GM12874 (cell line): ENCODE results near the gene ART4.

ENCODE experiments used
- TF ChIP-seq, protein P1 (sequence below): IDR thresholded peaks from 2 replicates; pipeline ENCODE4 v1.5.1; 2011; ENCODE audit warnings: low read depth, mild to moderate bottlenecking, control low read depth, low read length, moderate library complexity; ENCODE audit not compliant: insufficient read depth

ART4 gene

GRCh38 chr12:14880890-14881453 is 37.6 kb upstream of the ART4 start:
- TF ChIP-seq, protein P1, sequence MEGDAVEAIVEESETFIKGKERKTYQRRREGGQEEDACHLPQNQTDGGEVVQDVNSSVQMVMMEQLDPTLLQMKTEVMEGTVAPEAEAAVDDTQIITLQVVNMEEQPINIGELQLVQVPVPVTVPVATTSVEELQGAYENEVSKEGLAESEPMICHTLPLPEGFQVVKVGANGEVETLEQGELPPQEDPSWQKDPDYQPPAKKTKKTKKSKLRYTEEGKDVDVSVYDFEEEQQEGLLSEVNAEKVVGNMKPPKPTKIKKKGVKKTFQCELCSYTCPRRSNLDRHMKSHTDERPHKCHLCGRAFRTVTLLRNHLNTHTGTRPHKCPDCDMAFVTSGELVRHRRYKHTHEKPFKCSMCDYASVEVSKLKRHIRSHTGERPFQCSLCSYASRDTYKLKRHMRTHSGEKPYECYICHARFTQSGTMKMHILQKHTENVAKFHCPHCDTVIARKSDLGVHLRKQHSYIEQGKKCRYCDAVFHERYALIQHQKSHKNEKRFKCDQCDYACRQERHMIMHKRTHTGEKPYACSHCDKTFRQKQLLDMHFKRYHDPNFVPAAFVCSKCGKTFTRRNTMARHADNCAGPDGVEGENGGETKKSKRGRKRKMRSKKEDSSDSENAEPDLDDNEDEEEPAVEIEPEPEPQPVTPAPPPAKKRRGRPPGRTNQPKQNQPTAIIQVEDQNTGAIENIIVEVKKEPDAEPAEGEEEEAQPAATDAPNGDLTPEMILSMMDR, result no peak

GRCh38 chr12:14879222-14879933 is 36.1 kb upstream of the ART4 start:
- TF ChIP-seq, protein P1, result no peak

- TF ChIP-seq, protein P1, result no peak
These were observed 35.2 kb upstream of the ART4 start for GRCh38 chr12:14878488-14878887.

DNA sequence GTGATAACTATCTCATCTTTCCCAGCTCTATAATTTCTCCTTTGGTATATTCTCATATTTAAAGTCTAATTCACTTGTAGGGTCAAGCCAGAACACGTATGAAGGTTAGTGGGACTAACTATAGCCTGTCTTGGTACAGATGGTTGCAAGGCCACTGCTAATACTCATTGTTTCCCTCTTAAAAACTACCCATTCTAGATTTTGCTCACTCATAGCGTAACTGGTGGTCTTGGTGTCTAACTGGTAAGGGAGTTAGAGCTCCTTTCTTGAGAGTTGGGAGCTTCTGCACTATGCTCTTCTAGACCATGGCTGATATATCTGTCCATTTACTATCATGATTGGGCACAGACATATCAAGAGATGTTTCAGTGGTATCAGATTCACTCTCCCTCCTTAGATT is 33.5 kb upstream of the ART4 start:
- TF ChIP-seq, protein P1, result no peak

- TF ChIP-seq, protein P1, result no peak
These were observed 31.6 kb upstream of the ART4 start for GRCh38 chr12:14874882-14875281.

- TF ChIP-seq, protein P1, result no peak
These were observed 30.3 kb upstream of the ART4 start for GRCh38 chr12:14873440-14874185.

DNA sequence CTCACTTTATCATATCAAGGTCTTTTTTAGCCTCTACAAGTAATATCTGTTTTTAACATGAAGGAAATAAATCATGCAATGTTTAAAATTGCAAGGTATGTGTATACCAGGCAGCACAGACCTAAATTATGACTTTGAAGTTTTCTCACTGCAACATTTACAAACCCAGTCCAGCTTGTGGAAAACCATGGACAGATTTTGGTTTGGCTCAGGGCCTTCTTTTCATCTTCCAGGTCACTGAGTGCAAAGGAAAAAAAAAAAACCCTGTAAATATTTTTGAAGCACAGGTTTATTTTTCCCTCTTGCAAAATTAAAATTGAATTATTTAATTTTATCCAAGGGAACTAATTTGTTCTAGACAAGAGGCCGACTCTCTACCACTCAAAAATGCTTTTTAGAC is 28.6 kb upstream of the ART4 start:
- TF ChIP-seq, protein P1, result no peak
